IMR-90 (cell line): ENCODE data around the gene KRT73. TPM values are rescaled to one million over a fixed set of nuclear protein-coding genes. Genes with fewer than 3 reads are reported as not detected.

Experiments
- ATAC-seq: fragments of 200-7000 bp; cut with Tn5 transposase; 2 replicates; pipeline ENCODE4 v1.9.1; 2020; ENCODE audit warnings: low read depth, mild to moderate bottlenecking, moderate library complexity
- BruUV-seq: library from RNA; stranded (reverse); fragments of 400-500 nt; replicated peaks from 2 replicates; lab custom pipeline; 2021; lab: Mats Ljungman, UMichigan
- CTCF ChIA-PET: fragments of 300-600 bp; formaldehyde crosslinking; extraction: SDS; loops from one replicate; lab custom pipeline; 2021; ENCODE audit warnings: antibody characterized with exemption; lab: Yijun Ruan, JAX
- POLR2A ChIA-PET: fragments of 300-600 bp; sonication (Branson Sonifier 250); formaldehyde crosslinking; loops from one replicate; lab custom pipeline; 2022; ENCODE audit warnings: antibody characterized with exemption; ENCODE audit not compliant: unreplicated experiment; lab: Charles Lee
- DNase-seq: peaks from one replicate; pipeline ENCODE4 v3.0.0; 2013
- H2AFZ ChIP-seq: replicated peaks from 2 replicates; pipeline ENCODE3; 2013; ENCODE audit warnings: low read length, mild to moderate bottlenecking; ENCODE audit not compliant: poor library complexity
- H2AK5ac ChIP-seq: 2 replicates; pipeline ENCODE4 v1.6.1; 2013; ENCODE audit warnings: low read depth, low read length, inconsistent platforms
- H2AK9ac ChIP-seq: replicated peaks from 2 replicates; pipeline ENCODE3; 2013; ENCODE audit warnings: mild to moderate bottlenecking, low read depth, low read length, moderate library complexity; ENCODE audit not compliant: poor library complexity
- H2BK120ac ChIP-seq: 2 replicates; pipeline ENCODE4 v1.6.1; 2013; ENCODE audit warnings: low read depth, low read length, inconsistent platforms
- H2BK15ac ChIP-seq: 3 replicates; pipeline ENCODE4 v1.6.1; 2013; ENCODE audit warnings: low read depth, low read length, inconsistent platforms
- H2BK20ac ChIP-seq: 2 replicates; pipeline ENCODE4 v1.6.1; 2013; ENCODE audit warnings: low read depth, mild to moderate bottlenecking, inconsistent platforms, low read length, moderate library complexity
- H2BK5ac ChIP-seq: 2 replicates; pipeline ENCODE4 v1.6.1; 2013; ENCODE audit warnings: mild to moderate bottlenecking, low read depth, low read length, inconsistent platforms; ENCODE audit not compliant: poor library complexity, severe bottlenecking
- H3K14ac ChIP-seq: replicated peaks from 2 replicates; pipeline ENCODE4 v1.6.1; 2013; ENCODE audit warnings: low read depth, low read length, inconsistent platforms
- H3K18ac ChIP-seq: 2 replicates; pipeline ENCODE4 v1.6.1; 2013; ENCODE audit warnings: low read depth, low read length, control low read depth
- H3K23ac ChIP-seq: 2 replicates; pipeline ENCODE4 v1.6.1; 2013; ENCODE audit warnings: low read depth, low read length, inconsistent platforms
- H3K27ac ChIP-seq: 2 replicates; pipeline ENCODE4 v1.5.1; 2013; ENCODE audit warnings: mild to moderate bottlenecking, control low read depth, low read length; ENCODE audit not compliant: insufficient read depth
- H3K27me3 ChIP-seq: 2 replicates; pipeline ENCODE4 v1.6.1; 2013; ENCODE audit warnings: low read length; ENCODE audit not compliant: control insufficient read depth, insufficient read depth
- H3K36me3 ChIP-seq: 2 replicates; pipeline ENCODE4 v1.6.1; 2013; ENCODE audit warnings: low read length, mixed read lengths; ENCODE audit not compliant: control insufficient read depth, insufficient read depth
- H3K4ac ChIP-seq: 2 replicates; pipeline ENCODE4 v1.6.1; 2013; ENCODE audit warnings: low read depth, low read length, inconsistent platforms
- H3K4me1 ChIP-seq: 2 replicates; pipeline ENCODE4 v1.6.1; 2013; ENCODE audit warnings: low read length, mixed read lengths; ENCODE audit not compliant: control insufficient read depth, insufficient read depth
- H3K4me2 ChIP-seq: 2 replicates; pipeline ENCODE4 v1.6.1; 2013; ENCODE audit warnings: low read depth, mild to moderate bottlenecking, control low read depth, low read length, moderate library complexity
- H3K4me3 ChIP-seq: 2 replicates; pipeline ENCODE4 v1.5.1; 2013; ENCODE audit warnings: low read depth, mild to moderate bottlenecking, control low read depth, low read length, moderate library complexity; ENCODE audit not compliant: insufficient read depth
- H3K56ac ChIP-seq: 2 replicates; pipeline ENCODE4 v1.6.1; 2013; ENCODE audit warnings: low read length, inconsistent platforms; ENCODE audit not compliant: insufficient read depth; ENCODE audit errors: extremely low read depth
- H3K79me1 ChIP-seq, 2 experiments: 2 replicates each; pipeline ENCODE4 v1.6.1; 2013; ENCODE audit warnings: low read length in 2 of 2, inconsistent platforms in 1 of 2, low read depth in 1 of 2
- H3K9ac ChIP-seq: 2 replicates; pipeline ENCODE4 v1.6.1; 2013; ENCODE audit warnings: low read depth, low read length, control low read depth
- H3K9me1 ChIP-seq: 2 replicates; pipeline ENCODE4 v1.6.1; 2013; ENCODE audit warnings: low read length, inconsistent platforms; ENCODE audit not compliant: insufficient read depth
- H3K9me3 ChIP-seq: 2 replicates; pipeline ENCODE4 v1.6.1; 2013; ENCODE audit warnings: low read length; ENCODE audit not compliant: control insufficient read depth, insufficient read depth
- H4K20me1 ChIP-seq: 2 replicates; pipeline ENCODE4 v1.6.1; 2013; ENCODE audit warnings: low read length, inconsistent platforms; ENCODE audit not compliant: insufficient read depth
- H4K5ac ChIP-seq: 2 replicates; pipeline ENCODE4 v1.6.1; 2013; ENCODE audit warnings: mild to moderate bottlenecking, low read depth, low read length, control low read depth
- H4K8ac ChIP-seq, 2 experiments: 2 replicates each; pipeline ENCODE4 v1.6.1; 2013; ENCODE audit warnings: low read depth in 2 of 2, low read length in 2 of 2, control low read depth in 1 of 2, inconsistent platforms in 1 of 2
- H4K91ac ChIP-seq: 2 replicates; pipeline ENCODE4 v1.6.1; 2013; ENCODE audit warnings: low read depth, low read length, inconsistent platforms; ENCODE audit not compliant: insufficient read depth
- BHLHE40 ChIP-seq: fragments of 150-350 bp; IDR thresholded peaks from 2 replicates; pipeline ENCODE4 v1.6.1; 2016; ENCODE audit warnings: mild to moderate bottlenecking, low read depth, low read length
- CEBPB ChIP-seq: IDR thresholded peaks from 2 replicates; pipeline ENCODE4 v1.6.1; 2012; ENCODE audit warnings: low read depth, low read length, improper control_type of control experiment
- CHD1 ChIP-seq: IDR thresholded peaks from 2 replicates; pipeline ENCODE4 v1.6.1; 2012; ENCODE audit warnings: low read depth, low read length, improper control_type of control experiment
- FOS ChIP-seq: fragments of 150-350 bp; IDR thresholded peaks from 2 replicates; pipeline ENCODE4 v1.6.1; 2016; ENCODE audit warnings: low read depth, low read length
- MAFK ChIP-seq: IDR thresholded peaks from 2 replicates; pipeline ENCODE4 v1.6.1; 2012; ENCODE audit warnings: low read depth, low read length, improper control_type of control experiment
- MAZ ChIP-seq: IDR thresholded peaks from 2 replicates; pipeline ENCODE4 v1.6.1; 2012; ENCODE audit warnings: low read depth, mild to moderate bottlenecking, low read length, improper control_type of control experiment, moderate library complexity, borderline replicate concordance
- MXI1 ChIP-seq: IDR thresholded peaks from 2 replicates; pipeline ENCODE4 v1.6.1; 2012; ENCODE audit warnings: low read depth, mild to moderate bottlenecking, low read length, moderate library complexity, borderline replicate concordance
- NFE2L2 ChIP-seq: fragments of 150-350 bp; IDR thresholded peaks from 2 replicates; pipeline ENCODE4 v1.6.1; 2016; ENCODE audit warnings: low read depth, mild to moderate bottlenecking, low read length
- POLR2A ChIP-seq: IDR thresholded peaks from 2 replicates; pipeline ENCODE4 v1.6.1; 2012; ENCODE audit warnings: mild to moderate bottlenecking, low read depth, low read length
- RAD21 ChIP-seq: IDR thresholded peaks from 2 replicates; pipeline ENCODE4 v1.6.1; 2012; ENCODE audit warnings: low read length, improper control_type of control experiment
- RCOR1 ChIP-seq: IDR thresholded peaks from 2 replicates; pipeline ENCODE4 v1.6.1; 2012; ENCODE audit warnings: mild to moderate bottlenecking, low read length, improper control_type of control experiment; ENCODE audit not compliant: insufficient replicate concordance
- RFX5 ChIP-seq: IDR thresholded peaks from 2 replicates; pipeline ENCODE4 v1.8.0; 2012; ENCODE audit warnings: low read depth, mild to moderate bottlenecking, low read length, moderate library complexity
- SMC3 ChIP-seq: fragments of 150-350 bp; IDR thresholded peaks from 2 replicates; pipeline ENCODE4 v1.6.1; 2016; ENCODE audit warnings: low read depth, mild to moderate bottlenecking, antibody characterized with exemption, low read length, moderate library complexity
- WGBS, 2 experiments: methylation state at CpG; one replicate each; pipeline versions ENCODE4 v1.1.5 to v1.1.7; 2013; ENCODE audit warnings: missing lambda C conversion rate in 2 of 2; ENCODE audit not compliant: insufficient read length in 1 of 2; ENCODE audit errors: extremely low coverage in 2 of 2; 5-methylcytosine and 5-hydroxymethylcytosine counted together
- dilution Hi-C: fragments of 300-500 bp; cut with HindIII; formaldehyde crosslinking; loops from one replicate; pipeline ENCODE4 v1.14.3; 2018; ENCODE audit warnings: low sequenced_read_pairs; ENCODE audit not compliant: unreplicated experiment
- in situ Hi-C: fragments of 300-500 bp; cut with MboI; formaldehyde crosslinking; loops from 3 replicates; pipeline ENCODE4 v1.14.3; 2019; ENCODE audit warnings: low sequenced_read_pairs, inconsistent platforms, mixed read lengths
- intact Hi-C: fragments of 100-400 bp; cut with micrococcal nuclease; formaldehyde crosslinking; loops from 2 replicates; pipeline ENCODE4 v1.10.0; 2022
- polyA plus RNA-seq, 3 experiments: library from polyadenylated mRNA; depleted of rRNA; stranded (reverse); fragments of >200 nt; gene quantifications; 2 replicates each; pipeline ENCODE4 v1.2.3, GENCODE V29; 2012; ENCODE audit warnings: low replicate concordance in 1 of 3
- total RNA-seq: library from RNA; depleted of rRNA; stranded (reverse); fragments of >200 nt; gene quantifications from 2 replicates; pipeline ENCODE4 v1.2.3, GENCODE V29; 2012
- TF ChIP-seq, protein P1 (sequence below): conservative IDR thresholded peaks from 2 replicates; pipeline ENCODE4 v1.5.1; 2012; ENCODE audit warnings: mild to moderate bottlenecking, low read depth, low read length, improper control_type of control experiment
- TF ChIP-seq, protein P2 (sequence below): fragments of 150-350 bp; IDR thresholded peaks from 2 replicates; pipeline ENCODE4 v1.6.1; 2016; ENCODE audit warnings: low read depth, mild to moderate bottlenecking, low read length, moderate library complexity, borderline replicate concordance
- TF ChIP-seq, protein P3 (sequence below): fragments of 150-350 bp; IDR thresholded peaks from 2 replicates; pipeline ENCODE4 v1.6.1; 2017; ENCODE audit warnings: mild to moderate bottlenecking, antibody characterized with exemption, low read length, low read depth

KRT73 gene
- total and polyA plus RNA-seq, 2 of the 4 experiments (the other 2 are of a cell fraction): not detected

DNA sequence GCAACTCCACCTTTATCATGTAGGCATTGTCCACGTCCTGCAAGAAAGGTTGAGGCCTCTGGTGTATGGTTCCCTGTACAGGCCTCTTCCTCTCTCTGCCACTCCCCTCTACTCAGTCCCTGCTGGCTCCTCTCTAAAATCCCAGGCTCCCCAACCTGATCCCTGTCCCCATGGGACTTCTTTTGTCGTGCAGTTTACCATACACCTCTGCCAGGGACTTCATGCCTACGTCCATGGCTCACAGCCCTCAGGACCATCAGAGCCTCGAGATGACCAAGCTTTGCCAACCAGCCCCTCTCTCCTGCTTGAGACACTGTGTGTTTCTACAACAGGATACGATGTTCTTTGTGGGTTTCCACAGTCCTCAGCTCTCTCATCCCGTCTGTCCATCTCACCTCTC is 30.7 kb upstream of the KRT73 start:
- no peak overlapping the region for H2AFZ ChIP-seq
- H2BK20ac ChIP-seq: no peak overlapping the region
- H4K8ac ChIP-seq: no peak overlapping the region
- H3K4me2 ChIP-seq: no peak overlapping the region
- ChIA-PET CTCF (no interaction called here), POLR2A (no interaction called here)
- no peaks in the 10 kb centered on the region for H3K36me3 ChIP-seq
- peaks cover 26% of the 10 kb centered on the region for H3K27me3 ChIP-seq
- no peaks in the 10 kb centered on the region for H3K4me1 ChIP-seq
- no peaks in the 10 kb centered on the region for H3K79me1 ChIP-seq
- H3K18ac ChIP-seq: no peak overlapping the region
- ATAC-seq (no peak), DNase-seq (no peak)
- dilution Hi-C loops: no loop called here
- TF ChIP-seq, protein P1, sequence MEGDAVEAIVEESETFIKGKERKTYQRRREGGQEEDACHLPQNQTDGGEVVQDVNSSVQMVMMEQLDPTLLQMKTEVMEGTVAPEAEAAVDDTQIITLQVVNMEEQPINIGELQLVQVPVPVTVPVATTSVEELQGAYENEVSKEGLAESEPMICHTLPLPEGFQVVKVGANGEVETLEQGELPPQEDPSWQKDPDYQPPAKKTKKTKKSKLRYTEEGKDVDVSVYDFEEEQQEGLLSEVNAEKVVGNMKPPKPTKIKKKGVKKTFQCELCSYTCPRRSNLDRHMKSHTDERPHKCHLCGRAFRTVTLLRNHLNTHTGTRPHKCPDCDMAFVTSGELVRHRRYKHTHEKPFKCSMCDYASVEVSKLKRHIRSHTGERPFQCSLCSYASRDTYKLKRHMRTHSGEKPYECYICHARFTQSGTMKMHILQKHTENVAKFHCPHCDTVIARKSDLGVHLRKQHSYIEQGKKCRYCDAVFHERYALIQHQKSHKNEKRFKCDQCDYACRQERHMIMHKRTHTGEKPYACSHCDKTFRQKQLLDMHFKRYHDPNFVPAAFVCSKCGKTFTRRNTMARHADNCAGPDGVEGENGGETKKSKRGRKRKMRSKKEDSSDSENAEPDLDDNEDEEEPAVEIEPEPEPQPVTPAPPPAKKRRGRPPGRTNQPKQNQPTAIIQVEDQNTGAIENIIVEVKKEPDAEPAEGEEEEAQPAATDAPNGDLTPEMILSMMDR: no peak
- TF ChIP-seq POLR2A (no peak), BHLHE40 (no peak), SMC3 (no peak), MAZ (no peak), RFX5 (no peak), CEBPB (no peak), CHD1 (no peak), MAFK (no peak), RAD21 (no peak), RCOR1 (no peak), NFE2L2 (no peak), MXI1 (no peak), FOS (no peak)
- TF ChIP-seq, protein P2, sequence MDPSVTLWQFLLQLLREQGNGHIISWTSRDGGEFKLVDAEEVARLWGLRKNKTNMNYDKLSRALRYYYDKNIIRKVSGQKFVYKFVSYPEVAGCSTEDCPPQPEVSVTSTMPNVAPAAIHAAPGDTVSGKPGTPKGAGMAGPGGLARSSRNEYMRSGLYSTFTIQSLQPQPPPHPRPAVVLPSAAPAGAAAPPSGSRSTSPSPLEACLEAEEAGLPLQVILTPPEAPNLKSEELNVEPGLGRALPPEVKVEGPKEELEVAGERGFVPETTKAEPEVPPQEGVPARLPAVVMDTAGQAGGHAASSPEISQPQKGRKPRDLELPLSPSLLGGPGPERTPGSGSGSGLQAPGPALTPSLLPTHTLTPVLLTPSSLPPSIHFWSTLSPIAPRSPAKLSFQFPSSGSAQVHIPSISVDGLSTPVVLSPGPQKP: no peak
- TF ChIP-seq, protein P3, sequence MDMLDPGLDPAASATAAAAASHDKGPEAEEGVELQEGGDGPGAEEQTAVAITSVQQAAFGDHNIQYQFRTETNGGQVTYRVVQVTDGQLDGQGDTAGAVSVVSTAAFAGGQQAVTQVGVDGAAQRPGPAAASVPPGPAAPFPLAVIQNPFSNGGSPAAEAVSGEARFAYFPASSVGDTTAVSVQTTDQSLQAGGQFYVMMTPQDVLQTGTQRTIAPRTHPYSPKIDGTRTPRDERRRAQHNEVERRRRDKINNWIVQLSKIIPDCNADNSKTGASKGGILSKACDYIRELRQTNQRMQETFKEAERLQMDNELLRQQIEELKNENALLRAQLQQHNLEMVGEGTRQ: no peak
- WGBS, 2 experiments: 0% methylated on average over 4 of the region's 6 CpGs; no CpG with 5 or more reads in 1 of the 2 experiments
- intact Hi-C loops: no loop called here
- no peak overlapping the region for H4K91ac ChIP-seq
- no peak overlapping the region for H3K4ac ChIP-seq
- no peak overlapping the region for H2BK15ac ChIP-seq
- H3K14ac ChIP-seq: no peak overlapping the region
- H2AK5ac ChIP-seq: no peak overlapping the region
- no peak overlapping the region for H2BK120ac ChIP-seq
- H2AK9ac ChIP-seq: no peak overlapping the region
- H3K56ac ChIP-seq: no peak overlapping the region
- H3K9ac ChIP-seq: no peak overlapping the region
- H3K9me1 ChIP-seq: no peaks in the 10 kb centered on the region
- in situ Hi-C loops: no loop called here
- H4K5ac ChIP-seq: no peak overlapping the region
- H3K4me3 ChIP-seq: no peak overlapping the region
- no TSS peak for BruUV-seq
- H3K27ac ChIP-seq: no peak overlapping the region
- no peak overlapping the region for H3K23ac ChIP-seq
- no peaks in the 10 kb centered on the region for H3K9me3 ChIP-seq
- no peak overlapping the region for H2BK5ac ChIP-seq
- H4K20me1 ChIP-seq: no peaks in the 10 kb centered on the region
